Transverse colon (tissue), 4 donors: ENCODE measurements around the gene RUNX3. TPM values are rescaled to one million over a fixed set of nuclear protein-coding genes. Genes with fewer than 3 reads are reported as not detected.

ENCODE experiments used
- DNase-seq: peaks from one replicate; pipeline ENCODE4 v3.0.0-alpha.2; 2019
- H3K27ac ChIP-seq, 4 donors: fragments of 200-600 bp; sonication (generic); 2 replicates each; pipeline ENCODE4 v1.5.1; 2016 to 2018; ENCODE audit warnings: inconsistent platforms in 4 of 4
- H3K27me3 ChIP-seq: fragments of 200-600 bp; sonication (generic); 2 replicates; pipeline ENCODE4 v1.5.1; 2017; ENCODE audit warnings: inconsistent platforms
- H3K36me3 ChIP-seq, 4 donors: fragments of 200-600 bp; sonication (generic); 2 replicates each; pipeline ENCODE4 v1.5.1; 2017 to 2019; ENCODE audit warnings: inconsistent platforms in 4 of 4
- H3K4me1 ChIP-seq, 4 donors: fragments of 200-600 bp; sonication (generic); 2 replicates each; pipeline ENCODE4 v1.5.1; 2017 to 2020; ENCODE audit warnings: inconsistent platforms in 4 of 4
- H3K4me3 ChIP-seq, 4 donors: fragments of 200-600 bp; sonication (generic); 1 replicate in 1 of 4; 2 replicates in 3 of 4; pipeline versions ENCODE4 v1.5.1 to v1.6.1; 2017 to 2019; ENCODE audit warnings: inconsistent platforms in 4 of 4
- H3K9me3 ChIP-seq, 2 donors: fragments of 200-600 bp; sonication (generic); 2 replicates each; pipeline ENCODE4 v1.5.1; 2017 to 2019; ENCODE audit warnings: inconsistent platforms in 2 of 2
- EP300 ChIP-seq: sonication (generic); formaldehyde crosslinking; IDR thresholded peaks from one replicate; pipeline ENCODE4 v1.6.1; 2017; ENCODE audit warnings: antibody characterized with exemption, low read depth
- POLR2A ChIP-seq: fragments of 450-650 bp; IDR thresholded peaks from one replicate; pipeline ENCODE4 v1.6.1; 2016; ENCODE audit warnings: antibody characterized with exemption, mild to moderate bottlenecking, moderate library complexity
- POLR2AphosphoS5 ChIP-seq, 3 donors: sonication (generic); formaldehyde crosslinking; IDR thresholded peaks; one replicate each; pipeline ENCODE4 v1.6.1; 2016; ENCODE audit warnings: antibody characterized with exemption in 3 of 3
- WGBS, 2 donors: methylation state at CpG; one replicate each; pipeline ENCODE4 v1.1.5; 2018; ENCODE audit warnings: low coverage in 1 of 2; 5-methylcytosine and 5-hydroxymethylcytosine counted together
- in situ Hi-C, 4 donors: fragments of 200-750 bp; cut with MboI; loops; one replicate each; pipeline versions ENCODE4 v1.15.0 to v1.15.1; 2017; ENCODE audit warnings: low sequenced_read_pairs in 3 of 4, low pct_ligation_motif_present in 1 of 4, low pct_unique_long_range_greater_than_20kb in 1 of 4
- intact Hi-C: fragments of 100-400 bp; cut with DNase I; formaldehyde crosslinking; loops from one replicate; pipeline ENCODE4 v1.15.1; 2023; ENCODE audit warnings: low total_unique reads
- total RNA-seq, 4 donors: library from RNA; depleted of rRNA; stranded (reverse); fragments of >200 nt; gene quantifications; one replicate each; pipeline ENCODE4 v1.1.0, GENCODE V29; 2016
- TF ChIP-seq, protein P1 (sequence below), 5 experiments: fragments of 200-600 bp in 3 of 5; fragments of 450-650 bp in 2 of 5; sonication (generic) in 3 of 5; IDR thresholded peaks; 1 replicate in 2 of 5; 2 replicates in 3 of 5; pipeline ENCODE4 v1.5.1; 2016 to 2017; ENCODE audit warnings: antibody characterized with exemption in 5 of 5, inconsistent platforms in 3 of 5, mild to moderate bottlenecking in 2 of 5, moderate library complexity in 1 of 5

Gene RUNX3
- total RNA-seq, 4 donors from 2014 or later = 1.5 to 4.8 (median 3.4) TPM

DNA sequence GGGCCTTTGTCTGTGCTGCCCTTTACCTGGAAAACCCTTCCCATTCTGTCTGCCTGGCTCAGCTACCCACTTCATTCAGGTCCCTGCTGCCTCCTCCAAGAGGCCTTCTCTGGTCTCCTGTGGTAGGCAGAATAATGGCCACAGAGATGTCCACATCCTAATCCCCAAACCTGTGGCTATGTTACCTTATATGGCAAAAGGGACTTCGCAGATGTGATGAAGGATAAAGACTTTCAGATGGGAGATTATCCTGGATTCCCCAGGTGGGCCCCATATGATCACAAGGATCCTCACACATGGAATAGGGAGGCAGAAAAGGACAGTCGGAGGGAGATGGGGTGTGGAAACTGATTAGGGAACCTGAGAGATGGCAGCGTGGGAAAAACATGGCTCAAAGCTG, 14.2 kb upstream of the RUNX3 start:
- TF ChIP-seq, protein P1, sequence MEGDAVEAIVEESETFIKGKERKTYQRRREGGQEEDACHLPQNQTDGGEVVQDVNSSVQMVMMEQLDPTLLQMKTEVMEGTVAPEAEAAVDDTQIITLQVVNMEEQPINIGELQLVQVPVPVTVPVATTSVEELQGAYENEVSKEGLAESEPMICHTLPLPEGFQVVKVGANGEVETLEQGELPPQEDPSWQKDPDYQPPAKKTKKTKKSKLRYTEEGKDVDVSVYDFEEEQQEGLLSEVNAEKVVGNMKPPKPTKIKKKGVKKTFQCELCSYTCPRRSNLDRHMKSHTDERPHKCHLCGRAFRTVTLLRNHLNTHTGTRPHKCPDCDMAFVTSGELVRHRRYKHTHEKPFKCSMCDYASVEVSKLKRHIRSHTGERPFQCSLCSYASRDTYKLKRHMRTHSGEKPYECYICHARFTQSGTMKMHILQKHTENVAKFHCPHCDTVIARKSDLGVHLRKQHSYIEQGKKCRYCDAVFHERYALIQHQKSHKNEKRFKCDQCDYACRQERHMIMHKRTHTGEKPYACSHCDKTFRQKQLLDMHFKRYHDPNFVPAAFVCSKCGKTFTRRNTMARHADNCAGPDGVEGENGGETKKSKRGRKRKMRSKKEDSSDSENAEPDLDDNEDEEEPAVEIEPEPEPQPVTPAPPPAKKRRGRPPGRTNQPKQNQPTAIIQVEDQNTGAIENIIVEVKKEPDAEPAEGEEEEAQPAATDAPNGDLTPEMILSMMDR (IDR thresholded peaks at IDR 0.05) = no peak
- TF ChIP-seq POLR2A = no peak
- no peak for TF ChIP-seq EP300
- no peak for TF ChIP-seq POLR2AphosphoS5 (IDR thresholded peaks at IDR 0.05)
- Histone ChIP-seq H3K36me3 (no peaks in the 10 kb centered on the region), H3K27ac (no peak overlapping the region), H3K4me1 (no peaks in the 10 kb centered on the region), H3K27me3 (peaks cover 6% of the 10 kb centered on the region), H3K4me3 (no peak overlapping the region), H3K9me3 (no peaks in the 10 kb centered on the region)
- WGBS, 2 donors = 86 to 94% methylated on average over 2 to 3 of the region's 3 CpGs
- DNase-seq = no peak
- intact Hi-C loops = no loop called here
- in situ Hi-C loops = loop anchor here in 2 of 4 donors (25.0 kb wide), 1 partner anchor 93 kb away; no protein-coding TSS in a partner anchor

DNA sequence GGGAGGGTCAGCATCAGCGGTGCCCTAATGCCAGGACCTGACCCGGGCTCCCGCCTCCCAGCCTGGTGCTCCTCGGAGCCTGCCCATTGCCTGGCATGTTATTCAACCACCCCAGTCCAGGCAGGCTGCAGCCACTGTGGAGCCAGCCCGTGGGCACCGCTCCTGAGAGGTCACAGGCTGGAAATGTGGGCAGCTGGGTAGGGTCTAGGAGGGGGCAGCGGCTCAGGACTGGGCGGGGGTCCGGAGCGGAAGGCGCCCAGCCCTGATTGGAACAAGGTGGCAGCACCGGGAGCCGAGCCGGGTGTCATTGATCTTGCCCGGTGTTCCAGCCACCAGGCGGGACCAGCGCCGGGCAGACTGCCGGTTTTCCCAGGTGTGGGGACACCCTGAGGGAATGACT, 12.7 kb upstream of the RUNX3 start:
- 46 to 84% methylated on average over 9 to 18 of the region's 19 CpGs for WGBS, 2 donors
- in situ Hi-C loops = loop anchor here in 2 of 4 donors (25.0 kb wide), 1 partner anchor 95 kb away; no protein-coding TSS in a partner anchor
- intact Hi-C loops = no loop called here
- Histone ChIP-seq H3K4me1 (no peaks in the 10 kb centered on the region), H3K27ac (no peak overlapping the region), H3K36me3 (no peaks in the 10 kb centered on the region), H3K4me3 (no peak overlapping the region), H3K9me3 (no peaks in the 10 kb centered on the region), H3K27me3 (peaks cover 6% of the 10 kb centered on the region)
- TF ChIP-seq POLR2A = no peak
- no peak for TF ChIP-seq POLR2AphosphoS5 (IDR thresholded peaks at IDR 0.05)
- TF ChIP-seq, protein P1 (IDR thresholded peaks at IDR 0.05) = no peak
- no peak for TF ChIP-seq EP300
- DNase-seq = no peak

DNA sequence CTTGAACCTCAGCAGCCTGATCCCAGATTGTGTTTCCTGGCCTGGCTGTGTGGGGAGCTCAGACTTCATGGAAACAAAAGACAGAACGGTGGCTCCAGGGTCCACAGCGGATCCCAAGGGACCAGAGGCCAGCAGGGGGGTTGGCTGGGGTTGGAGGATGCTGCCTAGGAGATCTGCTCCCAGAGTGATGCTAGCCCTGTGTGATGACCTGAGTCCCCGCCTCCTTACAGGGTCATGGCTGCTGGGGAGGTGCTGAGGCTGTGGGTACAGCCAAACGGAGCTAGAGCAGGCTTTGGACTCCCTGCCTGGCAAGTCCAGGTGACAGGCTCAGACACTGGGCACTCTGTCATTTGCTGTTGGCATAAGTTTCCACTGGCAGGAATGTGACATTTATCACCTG, 11.5 kb upstream of the RUNX3 start:
- intact Hi-C loops (no loop called here), in situ Hi-C loops (loop anchor here in 2 of 4 donors (25.0 kb wide), 1 partner anchor 96 kb away; no protein-coding TSS in a partner anchor)
- DNase-seq = no peak
- TF ChIP-seq EP300 = no peak
- TF ChIP-seq POLR2A = no peak
- TF ChIP-seq, protein P1 (IDR thresholded peaks at IDR 0.05) = no peak
- TF ChIP-seq POLR2AphosphoS5 (IDR thresholded peaks at IDR 0.05) = no peak
- 77% methylated on average over 4 of the region's 4 CpGs; no CpG with 5 or more reads in 1 of the 2 donors for WGBS, 2 donors
- no peak overlapping the region for H3K27ac ChIP-seq
- H3K4me1 ChIP-seq = no peaks in the 10 kb centered on the region
- no peak overlapping the region for H3K4me3 ChIP-seq
- H3K9me3 ChIP-seq = no peaks in the 10 kb centered on the region
- H3K36me3 ChIP-seq = no peaks in the 10 kb centered on the region
- peaks cover 7% of the 10 kb centered on the region for H3K27me3 ChIP-seq

DNA sequence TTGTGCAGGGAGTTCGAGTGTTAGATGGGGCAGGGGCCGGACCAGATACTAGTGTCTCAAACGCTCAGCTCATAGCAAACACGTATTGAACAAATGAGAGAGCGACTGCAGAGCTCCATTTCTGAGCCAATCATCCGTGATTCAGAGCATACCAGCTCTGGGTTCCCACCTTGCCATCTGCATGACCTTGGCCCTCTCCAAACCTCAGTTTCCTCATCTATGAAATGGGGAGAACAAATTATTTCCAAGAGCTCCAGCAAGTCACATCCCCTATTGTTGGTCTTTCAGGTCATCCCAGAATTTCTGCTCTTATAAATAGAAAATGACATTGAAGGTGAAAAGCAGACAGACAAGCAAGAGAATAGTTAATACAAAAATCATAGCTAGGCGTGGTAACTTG, 10.2 kb upstream of the RUNX3 start:
- no peaks in the 10 kb centered on the region for H3K9me3 ChIP-seq
- in situ Hi-C loops (loop anchor here in 2 of 4 donors (25.0 kb wide), 1 partner anchor 97 kb away; no protein-coding TSS in a partner anchor), intact Hi-C loops (no loop called here)
- H3K4me3 ChIP-seq = no peak overlapping the region
- H3K27me3 ChIP-seq = peaks cover 21% of the 10 kb centered on the region
- DNase-seq = no peak
- no peak overlapping the region for H3K27ac ChIP-seq
- TF ChIP-seq POLR2A (no peak), EP300 (no peak), POLR2AphosphoS5 (IDR thresholded peaks at IDR 0.05) (no peak)
- TF ChIP-seq, protein P1 (IDR thresholded peaks at IDR 0.05) = no peak
- WGBS, 2 donors = 90% methylated on average over 7 of the region's 7 CpGs; no CpG with 5 or more reads in 1 of the 2 donors
- no peaks in the 10 kb centered on the region for H3K4me1 ChIP-seq
- no peaks in the 10 kb centered on the region for H3K36me3 ChIP-seq
